A549 (cell line): ENCODE results near the gene DRAM2. TPM values are rescaled to one million over a fixed set of nuclear protein-coding genes. Genes with fewer than 3 reads are reported as not detected.

Experiments used
- ATAC-seq, 2 experiments: fragments of 200-7000 bp in 1 of 2; fragments of >200 bp in 1 of 2; cut with Nextera tagmentation in 1 of 2; cut with Tn5 transposase in 1 of 2; 3 replicates each; pipeline versions ENCODE4 v1.8.0 to v1.9.1; 2018 to 2020; ENCODE audit warnings: mild to moderate bottlenecking in 1 of 2, moderate library complexity in 1 of 2
- CTCF ChIA-PET: fragments of 300-600 bp; sonication (Branson Sonifier 250); formaldehyde crosslinking; extraction: SDS; loops from one replicate; lab custom pipeline; 2021; ENCODE audit warnings: antibody characterized with exemption, inconsistent platforms; lab: Yijun Ruan, JAX
- POLR2A ChIA-PET: fragments of 350-600 bp; formaldehyde crosslinking; extraction: SDS; loops from one replicate; lab custom pipeline; 2021; ENCODE audit warnings: antibody characterized with exemption, inconsistent platforms; lab: Yijun Ruan, JAX
- DNase-seq, 2 experiments: peaks; one replicate each; pipeline versions ENCODE4 v3.0.0 to v3.0.0-alpha.2; 2011 to 2016; ENCODE audit warnings: low read depth in 1 of 2, low spot score in 1 of 2
- FAIRE-seq: peaks from 2 replicates; lab custom pipeline; 2011; peaks lifted over from hg19 to GRCh38; lab: Jason Lieb, UNC
- H3K27ac ChIP-seq, 2 experiments: fragments of >200 bp; sonication (Bioruptor Twin); formaldehyde crosslinking; 3 replicates each; pipeline ENCODE4 v1.5.1; 2016 to 2017
- H3K4me1 ChIP-seq: fragments of >200 bp; sonication (Bioruptor Twin); formaldehyde crosslinking; 3 replicates; pipeline ENCODE4 v1.6.1; 2016
- H3K4me2 ChIP-seq: fragments of >200 bp; sonication (Bioruptor Twin); formaldehyde crosslinking; 3 replicates; pipeline ENCODE4 v1.6.1; 2016
- H3K4me3 ChIP-seq: fragments of >200 bp; sonication (Bioruptor Twin); formaldehyde crosslinking; 3 replicates; pipeline ENCODE4 v1.5.1; 2016
- H3K9me3 ChIP-seq: fragments of >200 bp; sonication (Bioruptor Twin); formaldehyde crosslinking; 3 replicates; pipeline ENCODE4 v1.6.1; 2016
- CBX2 ChIP-seq: fragments of 200-600 bp; sonication (generic); IDR thresholded peaks from 2 replicates; pipeline ENCODE4 v1.6.1; 2016; ENCODE audit warnings: low read depth, mild to moderate bottlenecking, borderline replicate concordance
- CEBPB ChIP-seq, 2 experiments: fragments of >200 bp in 1 of 2; sonication (Bioruptor Twin) in 1 of 2; formaldehyde crosslinking in 1 of 2; IDR thresholded peaks; 2 replicates each; pipeline ENCODE4 v1.6.1; 2012 to 2016
- CHD4 ChIP-seq: fragments of 200-600 bp; sonication (generic); IDR thresholded peaks from 2 replicates; pipeline ENCODE4 v1.6.1; 2016; ENCODE audit warnings: antibody characterized with exemption, mild to moderate bottlenecking, borderline replicate concordance
- EP300 ChIP-seq, 2 experiments: fragments of >200 bp; sonication (Bioruptor Twin); formaldehyde crosslinking; IDR thresholded peaks; 2 replicates in 1 of 2; 3 replicates in 1 of 2; pipeline ENCODE4 v1.6.1; 2016 to 2017
- FOSL2 ChIP-seq, 2 experiments: fragments of 450-650 bp in 1 of 2; fragments of >200 bp in 1 of 2; sonication (Bioruptor Twin) in 1 of 2; formaldehyde crosslinking; IDR thresholded peaks; 2 replicates each; pipeline versions ENCODE4 v1.5.0 to v1.6.1; 2016 to 2020; ENCODE audit warnings: mild to moderate bottlenecking in 1 of 2, moderate library complexity in 1 of 2
- FOXS1 ChIP-seq: fragments of 250-450 bp; sonication (Bioruptor Pico); IDR thresholded peaks from 2 replicates; pipeline ENCODE4 v1.5.0; 2020; ENCODE audit warnings: mild to moderate bottlenecking, moderate library complexity
- HOXB13 ChIP-seq: fragments of 250-450 bp; sonication (Bioruptor Pico); IDR thresholded peaks from 2 replicates; pipeline ENCODE4 v1.5.0; 2020; ENCODE audit warnings: low read depth, mild to moderate bottlenecking, moderate library complexity
- HOXB5 ChIP-seq: fragments of 250-450 bp; sonication (Bioruptor Pico); IDR thresholded peaks from 2 replicates; pipeline ENCODE4 v1.5.0; 2020; ENCODE audit warnings: mild to moderate bottlenecking, moderate library complexity
- MAFK ChIP-seq: fragments of 450-650 bp; IDR thresholded peaks from 2 replicates; pipeline ENCODE4 v1.6.1; 2014; ENCODE audit not compliant: partially characterized antibody
- MYC ChIP-seq: IDR thresholded peaks from 2 replicates; pipeline ENCODE4 v1.6.1; 2012; ENCODE audit warnings: mild to moderate bottlenecking, inconsistent platforms, low read length, improper control_type of control experiment, borderline replicate concordance
- NR3C1 ChIP-seq: fragments of >200 bp; sonication (Bioruptor Twin); formaldehyde crosslinking; IDR thresholded peaks from 3 replicates; pipeline ENCODE4 v1.6.1; 2017
- RARB ChIP-seq: fragments of 250-450 bp; sonication (Bioruptor Pico); IDR thresholded peaks from 2 replicates; pipeline ENCODE4 v1.8.0; 2021; ENCODE audit warnings: mild to moderate bottlenecking, moderate library complexity
- RFX5 ChIP-seq: fragments of 450-650 bp; IDR thresholded peaks from 2 replicates; pipeline ENCODE4 v1.7.1; 2014; ENCODE audit warnings: antibody characterized with exemption, mild to moderate bottlenecking, moderate library complexity
- RNF2 ChIP-seq: fragments of 200-600 bp; sonication (generic); IDR thresholded peaks from 2 replicates; pipeline ENCODE4 v1.6.1; 2016; ENCODE audit warnings: low read depth, mild to moderate bottlenecking, antibody characterized with exemption, moderate library complexity, borderline replicate concordance
- SMC3 ChIP-seq: fragments of >200 bp; sonication (Bioruptor Twin); formaldehyde crosslinking; IDR thresholded peaks from 3 replicates; pipeline ENCODE4 v1.6.1; 2018; ENCODE audit warnings: inconsistent platforms
- SREBF2 ChIP-seq: fragments of 450-650 bp; IDR thresholded peaks from 2 replicates; pipeline ENCODE4 v1.6.1; 2014; ENCODE audit warnings: mild to moderate bottlenecking, moderate library complexity
- TP53 ChIP-seq: fragments of 250-450 bp; sonication (Bioruptor Pico); IDR thresholded peaks from 2 replicates; pipeline ENCODE4 v1.5.0; 2021; ENCODE audit warnings: mild to moderate bottlenecking, moderate library complexity
- ZSCAN20 ChIP-seq: fragments of 250-450 bp; sonication (Bioruptor Pico); IDR thresholded peaks from 2 replicates; pipeline ENCODE4 v1.8.0; 2022; ENCODE audit warnings: mild to moderate bottlenecking, moderate library complexity
- WGBS: methylation state at CpG from one replicate; pipeline ENCODE4 v1.1.6; 2017; ENCODE audit errors: missing lambda C conversion rate; 5-methylcytosine and 5-hydroxymethylcytosine counted together
- polyA plus RNA-seq, 4 experiments: library from polyadenylated mRNA; depleted of rRNA in 3 of 4; stranded (reverse); fragments of >200 nt; fragmentation: RNase III in 1 of 4; extraction: RNeasy Plus Mini Kit Qiagen cat#74134 plus additional on column Dnase treatment in 1 of 4; gene quantifications; 2 replicates in 3 of 4; 3 replicates in 1 of 4; pipeline ENCODE4 v1.2.3, GENCODE V29; 2011 to 2017
- TF ChIP-seq, protein P1 (sequence below): fragments of 450-650 bp; IDR thresholded peaks from 2 replicates; pipeline ENCODE4 v1.6.1; 2014; ENCODE audit warnings: antibody characterized with exemption
- TF ChIP-seq, protein P2 (sequence below): fragments of 200-600 bp; sonication (generic); IDR thresholded peaks from 2 replicates; pipeline ENCODE4 v1.6.1; 2016; ENCODE audit warnings: antibody characterized with exemption, mild to moderate bottlenecking, moderate library complexity
- TF ChIP-seq, protein P3 (sequence below): fragments of 250-450 bp; sonication (Bioruptor Pico); IDR thresholded peaks from 2 replicates; pipeline ENCODE4 v1.5.0; 2021; ENCODE audit warnings: mild to moderate bottlenecking, moderate library complexity, borderline replicate concordance
- TF ChIP-seq, protein P4 (sequence below): fragments of >200 bp; sonication (Bioruptor Twin); formaldehyde crosslinking; IDR thresholded peaks from 3 replicates; pipeline ENCODE4 v1.5.1; 2016

DRAM2 gene
- polyA plus RNA-seq, 2 of the 4 experiments (the other 2 are of a cell fraction) = 17.9 to 69.5 TPM

DNA sequence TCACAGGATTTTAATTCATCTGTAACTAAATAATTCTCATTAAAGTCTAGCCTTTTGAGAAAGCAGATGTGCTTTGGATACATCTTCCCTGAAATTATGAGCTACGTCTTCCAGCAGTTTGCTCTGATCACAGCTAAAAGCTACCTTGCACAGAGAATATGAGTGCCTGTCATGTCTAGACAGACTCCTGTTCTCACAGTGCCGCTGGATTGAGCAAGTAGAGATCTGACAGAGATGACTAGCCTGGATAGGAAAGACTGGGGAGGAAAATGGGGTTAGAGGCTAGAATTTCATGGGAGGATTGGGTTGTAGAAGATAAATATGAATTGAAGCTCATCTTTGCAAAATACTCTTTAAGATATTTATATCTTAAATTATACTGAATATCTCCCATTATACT lies 24.3 kb upstream of the DRAM2 start:
- FAIRE-seq = no peak
- 91% methylated on average over 2 of the region's 2 CpGs for WGBS
- no peak overlapping the region for H3K4me3 ChIP-seq
- TF ChIP-seq SMC3 = no peak
- no peak for TF ChIP-seq NR3C1
- no peak for TF ChIP-seq CEBPB (IDR thresholded peaks at IDR 0.05)
- TF ChIP-seq RARB (CRISPR knock-in tag) = no peak
- no peak for TF ChIP-seq MAFK
- TF ChIP-seq, all 56 proteins: peak for 0
- Histone ChIP-seq H3K9me3 (no peaks in the 10 kb centered on the region), H3K27ac (no peak overlapping the region), H3K4me1 (no peaks in the 10 kb centered on the region), H3K4me2 (no peak overlapping the region)
- ChIA-PET POLR2A (no interaction called here), CTCF (no interaction called here)
- ATAC-seq (no peak), DNase-seq (no peak)

DNA sequence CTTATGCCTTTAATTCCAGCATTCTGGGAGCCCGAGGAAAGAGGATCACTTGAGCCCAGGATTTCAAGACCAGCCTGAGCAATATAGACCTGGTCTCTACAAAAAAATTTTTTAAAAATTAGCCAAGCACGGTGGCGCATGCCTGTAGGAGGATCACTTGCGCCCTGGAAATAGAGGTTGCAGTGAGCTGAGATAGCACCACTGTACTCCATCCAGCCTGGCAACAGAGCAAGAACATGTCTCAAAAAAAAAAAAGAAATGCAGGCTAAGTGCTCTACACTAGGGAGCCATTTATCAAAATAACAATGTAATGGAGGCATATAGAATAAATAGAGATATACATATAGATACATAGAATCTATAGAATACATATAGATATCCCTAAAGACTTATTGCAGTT lies 23.5 kb upstream of the DRAM2 start:
- no peak for ATAC-seq

DNA sequence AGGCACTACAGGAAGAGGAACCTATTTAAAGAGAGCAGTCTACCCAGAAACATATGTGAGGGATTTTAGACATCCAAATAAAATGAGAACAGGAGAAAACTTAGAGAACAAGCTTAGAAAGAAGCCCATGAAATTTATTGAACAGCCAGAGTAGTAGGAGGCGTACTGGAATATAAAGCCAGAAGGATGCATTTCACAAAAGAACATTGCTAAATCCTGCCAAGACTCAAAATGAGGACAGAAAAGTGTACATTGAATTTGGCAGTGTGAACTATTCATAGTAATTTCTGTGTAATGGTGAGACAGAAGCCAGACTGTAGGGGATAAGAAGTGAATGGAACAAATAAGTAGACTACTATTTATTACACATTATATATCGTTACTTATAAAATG lies 22.6 kb upstream of the DRAM2 start:
- no peaks in the 10 kb centered on the region for H3K9me3 ChIP-seq
- 93% methylated on average over 2 of the region's 2 CpGs for WGBS
- no peak for ATAC-seq
- ChIA-PET CTCF (no interaction called here), POLR2A (no interaction called here)
- H3K4me1 ChIP-seq = no peaks in the 10 kb centered on the region
- H3K27ac ChIP-seq = no peak overlapping the region
- no peak overlapping the region for H3K4me2 ChIP-seq
- no peak for DNase-seq
- FAIRE-seq = no peak
- no peak overlapping the region for H3K4me3 ChIP-seq
- TF ChIP-seq RNF2 (no peak), SREBF2 (no peak), CBX2 (no peak), FOSL2 (IDR thresholded peaks at IDR 0.05) (no peak), FOSL2 (CRISPR knock-in tag; IDR thresholded peaks at IDR 0.05) (no peak), MYC (no peak), TP53 (CRISPR knock-in tag) (no peak), RFX5 (no peak), EP300 (IDR thresholded peaks at IDR 0.05) (no peak)
- TF ChIP-seq, protein P1, sequence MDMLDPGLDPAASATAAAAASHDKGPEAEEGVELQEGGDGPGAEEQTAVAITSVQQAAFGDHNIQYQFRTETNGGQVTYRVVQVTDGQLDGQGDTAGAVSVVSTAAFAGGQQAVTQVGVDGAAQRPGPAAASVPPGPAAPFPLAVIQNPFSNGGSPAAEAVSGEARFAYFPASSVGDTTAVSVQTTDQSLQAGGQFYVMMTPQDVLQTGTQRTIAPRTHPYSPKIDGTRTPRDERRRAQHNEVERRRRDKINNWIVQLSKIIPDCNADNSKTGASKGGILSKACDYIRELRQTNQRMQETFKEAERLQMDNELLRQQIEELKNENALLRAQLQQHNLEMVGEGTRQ = no peak

More for the DNA sequence above, 23.5 kb upstream of the DRAM2 start:
- ChIA-PET POLR2A (no interaction called here), CTCF (no interaction called here)
- DNase-seq (no peak), FAIRE-seq (no peak)
- TF ChIP-seq FOXS1 (CRISPR knock-in tag) (no peak), ZSCAN20 (CRISPR knock-in tag) (no peak), TP53 (CRISPR knock-in tag) (no peak), HOXB5 (CRISPR knock-in tag) (no peak), HOXB13 (no peak), CHD4 (no peak)
- TF ChIP-seq, protein P2, sequence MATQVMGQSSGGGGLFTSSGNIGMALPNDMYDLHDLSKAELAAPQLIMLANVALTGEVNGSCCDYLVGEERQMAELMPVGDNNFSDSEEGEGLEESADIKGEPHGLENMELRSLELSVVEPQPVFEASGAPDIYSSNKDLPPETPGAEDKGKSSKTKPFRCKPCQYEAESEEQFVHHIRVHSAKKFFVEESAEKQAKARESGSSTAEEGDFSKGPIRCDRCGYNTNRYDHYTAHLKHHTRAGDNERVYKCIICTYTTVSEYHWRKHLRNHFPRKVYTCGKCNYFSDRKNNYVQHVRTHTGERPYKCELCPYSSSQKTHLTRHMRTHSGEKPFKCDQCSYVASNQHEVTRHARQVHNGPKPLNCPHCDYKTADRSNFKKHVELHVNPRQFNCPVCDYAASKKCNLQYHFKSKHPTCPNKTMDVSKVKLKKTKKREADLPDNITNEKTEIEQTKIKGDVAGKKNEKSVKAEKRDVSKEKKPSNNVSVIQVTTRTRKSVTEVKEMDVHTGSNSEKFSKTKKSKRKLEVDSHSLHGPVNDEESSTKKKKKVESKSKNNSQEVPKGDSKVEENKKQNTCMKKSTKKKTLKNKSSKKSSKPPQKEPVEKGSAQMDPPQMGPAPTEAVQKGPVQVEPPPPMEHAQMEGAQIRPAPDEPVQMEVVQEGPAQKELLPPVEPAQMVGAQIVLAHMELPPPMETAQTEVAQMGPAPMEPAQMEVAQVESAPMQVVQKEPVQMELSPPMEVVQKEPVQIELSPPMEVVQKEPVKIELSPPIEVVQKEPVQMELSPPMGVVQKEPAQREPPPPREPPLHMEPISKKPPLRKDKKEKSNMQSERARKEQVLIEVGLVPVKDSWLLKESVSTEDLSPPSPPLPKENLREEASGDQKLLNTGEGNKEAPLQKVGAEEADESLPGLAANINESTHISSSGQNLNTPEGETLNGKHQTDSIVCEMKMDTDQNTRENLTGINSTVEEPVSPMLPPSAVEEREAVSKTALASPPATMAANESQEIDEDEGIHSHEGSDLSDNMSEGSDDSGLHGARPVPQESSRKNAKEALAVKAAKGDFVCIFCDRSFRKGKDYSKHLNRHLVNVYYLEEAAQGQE = no peak
- TF ChIP-seq, protein P3, sequence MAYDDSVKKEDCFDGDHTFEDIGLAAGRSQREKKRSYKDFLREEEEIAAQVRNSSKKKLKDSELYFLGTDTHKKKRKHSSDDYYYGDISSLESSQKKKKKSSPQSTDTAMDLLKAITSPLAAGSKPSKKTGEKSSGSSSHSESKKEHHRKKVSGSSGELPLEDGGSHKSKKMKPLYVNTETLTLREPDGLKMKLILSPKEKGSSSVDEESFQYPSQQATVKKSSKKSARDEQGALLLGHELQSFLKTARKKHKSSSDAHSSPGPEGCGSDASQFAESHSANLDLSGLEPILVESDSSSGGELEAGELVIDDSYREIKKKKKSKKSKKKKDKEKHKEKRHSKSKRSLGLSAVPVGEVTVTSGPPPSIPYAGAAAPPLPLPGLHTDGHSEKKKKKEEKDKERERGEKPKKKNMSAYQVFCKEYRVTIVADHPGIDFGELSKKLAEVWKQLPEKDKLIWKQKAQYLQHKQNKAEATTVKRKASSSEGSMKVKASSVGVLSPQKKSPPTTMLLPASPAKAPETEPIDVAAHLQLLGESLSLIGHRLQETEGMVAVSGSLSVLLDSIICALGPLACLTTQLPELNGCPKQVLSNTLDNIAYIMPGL (CRISPR knock-in tag) = no peak
- TF ChIP-seq, protein P4, sequence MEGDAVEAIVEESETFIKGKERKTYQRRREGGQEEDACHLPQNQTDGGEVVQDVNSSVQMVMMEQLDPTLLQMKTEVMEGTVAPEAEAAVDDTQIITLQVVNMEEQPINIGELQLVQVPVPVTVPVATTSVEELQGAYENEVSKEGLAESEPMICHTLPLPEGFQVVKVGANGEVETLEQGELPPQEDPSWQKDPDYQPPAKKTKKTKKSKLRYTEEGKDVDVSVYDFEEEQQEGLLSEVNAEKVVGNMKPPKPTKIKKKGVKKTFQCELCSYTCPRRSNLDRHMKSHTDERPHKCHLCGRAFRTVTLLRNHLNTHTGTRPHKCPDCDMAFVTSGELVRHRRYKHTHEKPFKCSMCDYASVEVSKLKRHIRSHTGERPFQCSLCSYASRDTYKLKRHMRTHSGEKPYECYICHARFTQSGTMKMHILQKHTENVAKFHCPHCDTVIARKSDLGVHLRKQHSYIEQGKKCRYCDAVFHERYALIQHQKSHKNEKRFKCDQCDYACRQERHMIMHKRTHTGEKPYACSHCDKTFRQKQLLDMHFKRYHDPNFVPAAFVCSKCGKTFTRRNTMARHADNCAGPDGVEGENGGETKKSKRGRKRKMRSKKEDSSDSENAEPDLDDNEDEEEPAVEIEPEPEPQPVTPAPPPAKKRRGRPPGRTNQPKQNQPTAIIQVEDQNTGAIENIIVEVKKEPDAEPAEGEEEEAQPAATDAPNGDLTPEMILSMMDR = no peak
- Histone ChIP-seq H3K27ac (no peak overlapping the region), H3K4me3 (no peak overlapping the region), H3K4me2 (no peak overlapping the region), H3K4me1 (no peaks in the 10 kb centered on the region), H3K9me3 (no peaks in the 10 kb centered on the region)
- WGBS = 92% methylated on average over 3 of the region's 4 CpGs
